ENCODE measurements around the gene TCTN2. TPM values are rescaled to one million over a fixed set of nuclear protein-coding genes. Genes with fewer than 3 reads are reported as not detected.

The TCTN2 gene
- total and polyA plus RNA-seq, 10 of the 15 experiments (the other 5 are each of a cell fraction or from before 2014, with no cell fraction given) = 0.55 to 5.5 (median 3.3) TPM

DNA sequence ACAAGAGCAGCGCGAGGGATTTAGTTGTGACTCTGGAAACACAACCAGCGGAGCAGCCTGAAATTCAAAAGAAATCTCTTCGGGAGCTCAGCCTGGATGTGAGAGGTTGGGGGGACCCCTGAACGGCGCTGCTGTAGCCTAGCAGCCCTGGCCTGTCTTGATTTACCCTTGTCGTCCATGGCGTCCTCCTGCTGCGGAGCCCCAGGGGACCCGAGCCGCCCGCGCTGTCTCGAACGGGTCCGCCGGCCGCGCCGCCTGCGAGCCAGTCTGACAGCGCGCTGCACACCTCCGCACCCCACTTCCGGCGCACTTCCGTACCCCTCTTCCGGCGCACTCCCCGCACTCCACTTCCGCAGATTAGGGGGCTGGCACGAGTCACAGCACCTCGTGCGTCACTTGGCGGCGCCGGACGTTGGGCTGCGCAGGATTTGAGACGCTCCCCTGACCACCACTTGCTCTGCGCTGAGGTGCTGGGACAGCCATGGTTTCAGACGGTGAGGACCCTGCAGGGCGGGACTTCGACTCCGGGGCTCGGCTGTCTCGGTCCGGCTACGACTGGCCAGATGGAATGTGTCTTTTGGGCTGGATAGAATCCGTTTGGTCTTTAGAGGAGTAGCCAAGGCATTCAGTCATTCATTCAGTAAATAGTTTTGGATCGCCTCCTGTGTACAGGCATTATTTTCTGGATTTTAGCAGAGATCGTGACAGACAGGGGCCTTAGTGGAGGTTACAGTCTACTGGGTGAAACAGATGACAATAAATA is 37.4 kb upstream of the TCTN2 start, which contains the start of the genes EIF2B1 and GTF2H3 (continued):
- TF ChIP-seq, protein P1, sequence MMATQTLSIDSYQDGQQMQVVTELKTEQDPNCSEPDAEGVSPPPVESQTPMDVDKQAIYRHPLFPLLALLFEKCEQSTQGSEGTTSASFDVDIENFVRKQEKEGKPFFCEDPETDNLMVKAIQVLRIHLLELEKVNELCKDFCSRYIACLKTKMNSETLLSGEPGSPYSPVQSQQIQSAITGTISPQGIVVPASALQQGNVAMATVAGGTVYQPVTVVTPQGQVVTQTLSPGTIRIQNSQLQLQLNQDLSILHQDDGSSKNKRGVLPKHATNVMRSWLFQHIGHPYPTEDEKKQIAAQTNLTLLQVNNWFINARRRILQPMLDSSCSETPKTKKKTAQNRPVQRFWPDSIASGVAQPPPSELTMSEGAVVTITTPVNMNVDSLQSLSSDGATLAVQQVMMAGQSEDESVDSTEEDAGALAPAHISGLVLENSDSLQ (IDR thresholded peaks at IDR 0.05) = peak; percentile 69; the same call in 1 of the 2 replicates
- TF ChIP-seq ATF7 (IDR thresholded peaks at IDR 0.05; ENCODE audit: low read depth) (peak; percentile 27; the same call in 1 of the 2 replicates), SUZ12 (IDR thresholded peaks at IDR 0.05; ENCODE audit: unreplicated experiment) (no peak), RFX5 (IDR thresholded peaks at IDR 0.05; ENCODE audit: low read depth, low read length) (peak; percentile 49; the same call in 1 of the 2 replicates)
- TF ChIP-seq, protein P2, sequence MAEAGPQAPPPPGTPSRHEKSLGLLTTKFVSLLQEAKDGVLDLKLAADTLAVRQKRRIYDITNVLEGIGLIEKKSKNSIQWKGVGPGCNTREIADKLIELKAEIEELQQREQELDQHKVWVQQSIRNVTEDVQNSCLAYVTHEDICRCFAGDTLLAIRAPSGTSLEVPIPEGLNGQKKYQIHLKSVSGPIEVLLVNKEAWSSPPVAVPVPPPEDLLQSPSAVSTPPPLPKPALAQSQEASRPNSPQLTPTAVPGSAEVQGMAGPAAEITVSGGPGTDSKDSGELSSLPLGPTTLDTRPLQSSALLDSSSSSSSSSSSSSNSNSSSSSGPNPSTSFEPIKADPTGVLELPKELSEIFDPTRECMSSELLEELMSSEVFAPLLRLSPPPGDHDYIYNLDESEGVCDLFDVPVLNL (IDR thresholded peaks at IDR 0.05; ENCODE audit: low read depth, low read length) = 0 out of 2 replicates have a peak, but pooled peaks have one; percentile 58

DNA sequence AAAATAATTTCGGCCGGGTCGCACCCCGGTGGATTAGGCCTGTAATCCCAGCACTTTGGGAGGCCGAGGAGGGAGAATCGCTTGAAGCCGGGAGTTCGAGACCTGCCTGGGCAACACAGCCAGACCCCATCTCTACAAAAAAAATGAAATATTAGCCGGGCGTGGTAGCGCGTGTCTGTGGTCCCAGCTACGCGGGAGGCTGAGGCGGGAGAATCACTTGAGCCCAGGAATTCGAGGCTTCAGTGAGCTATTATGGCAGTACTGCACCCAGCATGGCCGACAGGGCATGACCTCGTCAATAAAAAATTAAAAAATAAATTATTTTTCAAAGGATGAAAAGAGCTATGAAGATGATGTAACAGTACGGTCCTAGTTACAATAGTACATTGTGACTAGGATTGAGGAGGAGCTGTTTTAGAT is 36.8 kb upstream of the TCTN2 start:
- BruUV-seq (replicated peaks) = TSS peak; percentile 96
- peak overlapping the region; percentile 96 for H3K9ac ChIP-seq (ENCODE audit: control insufficient read depth, insufficient read depth, low read length)
- TF ChIP-seq, protein P3, sequence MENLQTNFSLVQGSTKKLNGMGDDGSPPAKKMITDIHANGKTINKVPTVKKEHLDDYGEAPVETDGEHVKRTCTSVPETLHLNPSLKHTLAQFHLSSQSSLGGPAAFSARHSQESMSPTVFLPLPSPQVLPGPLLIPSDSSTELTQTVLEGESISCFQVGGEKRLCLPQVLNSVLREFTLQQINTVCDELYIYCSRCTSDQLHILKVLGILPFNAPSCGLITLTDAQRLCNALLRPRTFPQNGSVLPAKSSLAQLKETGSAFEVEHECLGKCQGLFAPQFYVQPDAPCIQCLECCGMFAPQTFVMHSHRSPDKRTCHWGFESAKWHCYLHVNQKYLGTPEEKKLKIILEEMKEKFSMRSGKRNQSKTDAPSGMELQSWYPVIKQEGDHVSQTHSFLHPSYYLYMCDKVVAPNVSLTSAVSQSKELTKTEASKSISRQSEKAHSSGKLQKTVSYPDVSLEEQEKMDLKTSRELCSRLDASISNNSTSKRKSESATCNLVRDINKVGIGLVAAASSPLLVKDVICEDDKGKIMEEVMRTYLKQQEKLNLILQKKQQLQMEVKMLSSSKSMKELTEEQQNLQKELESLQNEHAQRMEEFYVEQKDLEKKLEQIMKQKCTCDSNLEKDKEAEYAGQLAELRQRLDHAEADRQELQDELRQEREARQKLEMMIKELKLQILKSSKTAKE (IDR thresholded peaks at IDR 0.05; ENCODE audit: low read depth, poor library complexity, severe bottlenecking) = peak; percentile 1
- TF ChIP-seq TARDBP (IDR thresholded peaks at IDR 0.05; ENCODE audit: borderline replicate concordance) = no peak
- TF ChIP-seq FOXM1 (IDR thresholded peaks at IDR 0.05; ENCODE audit: low read depth, low read length) = no peak
- 0 out of 4 replicates have a peak, but pooled peaks of 1 of the 2 experiments have one; percentile 9 for TF ChIP-seq IKZF2 (IDR thresholded peaks at IDR 0.05)
- TF ChIP-seq, protein P4, sequence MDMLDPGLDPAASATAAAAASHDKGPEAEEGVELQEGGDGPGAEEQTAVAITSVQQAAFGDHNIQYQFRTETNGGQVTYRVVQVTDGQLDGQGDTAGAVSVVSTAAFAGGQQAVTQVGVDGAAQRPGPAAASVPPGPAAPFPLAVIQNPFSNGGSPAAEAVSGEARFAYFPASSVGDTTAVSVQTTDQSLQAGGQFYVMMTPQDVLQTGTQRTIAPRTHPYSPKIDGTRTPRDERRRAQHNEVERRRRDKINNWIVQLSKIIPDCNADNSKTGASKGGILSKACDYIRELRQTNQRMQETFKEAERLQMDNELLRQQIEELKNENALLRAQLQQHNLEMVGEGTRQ (IDR thresholded peaks at IDR 0.05; ENCODE audit: borderline replicate concordance, low read depth, low read length) = no peak
- peak; percentile 68 for TF ChIP-seq YY1 (IDR thresholded peaks at IDR 0.05; ENCODE audit: low read depth, low read length)
- TF ChIP-seq, protein P5, sequence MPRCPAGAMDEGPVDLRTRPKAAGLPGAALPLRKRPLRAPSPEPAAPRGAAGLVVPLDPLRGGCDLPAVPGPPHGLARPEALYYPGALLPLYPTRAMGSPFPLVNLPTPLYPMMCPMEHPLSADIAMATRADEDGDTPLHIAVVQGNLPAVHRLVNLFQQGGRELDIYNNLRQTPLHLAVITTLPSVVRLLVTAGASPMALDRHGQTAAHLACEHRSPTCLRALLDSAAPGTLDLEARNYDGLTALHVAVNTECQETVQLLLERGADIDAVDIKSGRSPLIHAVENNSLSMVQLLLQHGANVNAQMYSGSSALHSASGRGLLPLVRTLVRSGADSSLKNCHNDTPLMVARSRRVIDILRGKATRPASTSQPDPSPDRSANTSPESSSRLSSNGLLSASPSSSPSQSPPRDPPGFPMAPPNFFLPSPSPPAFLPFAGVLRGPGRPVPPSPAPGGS (IDR thresholded peaks at IDR 0.05; ENCODE audit: borderline replicate concordance, insufficient read depth, low read depth, low read length, poor library complexity, severe bottlenecking) = no peak
- ChIA-PET RAD21 (ENCODE audit: unreplicated experiment) (interaction anchor here (0.5 to 2.0 kb wide), 3 partner anchors 23 to 220 kb away, joined by 3 to 6 read pairs (median 3); partner anchors contain the start of gene ATP6V0A2), SMC1A (ENCODE audit: uncharacterized antibody, unreplicated experiment) (interaction anchor here (0.7 to 1.8 kb wide), 7 partner anchors 12 to 103 kb away, joined by 3 to 9 read pairs (median 3); partner anchors contain the start of gene ATP6V0A2), POLR2A (interaction anchor here (0.7 to 1.2 kb wide), 4 partner anchors 76 to 268 kb away, joined by 3 read pairs; partner anchors contain the start of gene ATP6V0A2), CTCF (interaction anchor here (0.8 to 1.4 kb wide), 4 partner anchors 15 to 337 kb away, joined by 3 to 6 read pairs (median 4); no protein-coding TSS in a partner anchor)
- H2AFZ ChIP-seq (ENCODE audit: control insufficient read depth, low read depth, low read length) = no peak overlapping the region; the same call in 1 of the 2 replicates
- peaks cover 36% of the 10 kb centered on the region for H3K79me2 ChIP-seq (ENCODE audit: control insufficient read depth, insufficient read depth, low read length)
- H4K20me1 ChIP-seq (ENCODE audit: control insufficient read depth, insufficient read depth) = no peaks in the 10 kb centered on the region
- peaks cover 0 to 6% of the 10 kb centered on the region in 2 experiments; a peak in 2 of 4 replicates for H3K36me3 ChIP-seq (ENCODE audit: control insufficient read depth in 2 of 2, insufficient read depth in 2 of 2, low read length in 1 of 2)
- ATAC-seq = peak; percentile 26
- H3K4me2 ChIP-seq (ENCODE audit: control insufficient read depth, insufficient read depth) = peak overlapping the region; percentile 92
- H3K9me3 ChIP-seq (replicated peaks; ENCODE audit: control insufficient read depth, insufficient read depth, low read length) = no peaks in the 10 kb centered on the region
- no peaks in the 10 kb centered on the region for H3K27me3 ChIP-seq (replicated peaks in 1 of 2; ENCODE audit: control insufficient read depth in 2 of 2, insufficient read depth in 2 of 2, low read length in 1 of 2)
- DNase-seq (ENCODE audit: low read depth, low spot score) = no peak
- intact Hi-C loops (cut with micrococcal nuclease; ENCODE audit: unreplicated experiment) (loop anchor here (5.0 to 10.0 kb wide), 3 partner anchors 128 to 351 kb away; partner anchors contain the start of gene DNAH10), in situ Hi-C loops (cut with MboI) (no loop called here)
- peak overlapping the region; percentile 91 for H3K4me3 ChIP-seq
- H3K27ac ChIP-seq (ENCODE audit: control insufficient read depth, insufficient read depth) = peak overlapping the region; percentile 87
- WGBS (ENCODE audit: insufficient coverage, insufficient replicate concordance, low lambda C conversion rate, missing lambda C conversion rate) = 2% methylated on average over 19 of the region's 19 CpGs
- H3K4me1 ChIP-seq (ENCODE audit: control insufficient read depth, insufficient read depth, low read length) = no peaks in the 10 kb centered on the region
- FAIRE-seq = no peak
